WTC11 (cell line): ENCODE measurements around the gene CPNE4. TPM values are rescaled to one million over a fixed set of nuclear protein-coding genes. Genes with fewer than 3 reads are reported as not detected.

ENCODE experiments used
- ATAC-seq: fragments of 200-7000 bp; cut with Tn5 transposase; 2 replicates; pipeline ENCODE4 v1.10.0; 2021; ENCODE audit warnings: mild to moderate bottlenecking, moderate library complexity
- CTCF ChIA-PET: fragments of 300-600 bp; sonication (Branson Sonifier 250); formaldehyde crosslinking; loops from one replicate; lab custom pipeline; 2021; ENCODE audit warnings: antibody characterized with exemption; lab: Charles Lee
- POLR2A ChIA-PET: fragments of 350-600 bp; sonication (Branson Sonifier 250); formaldehyde crosslinking; loops from one replicate; lab custom pipeline; 2021; ENCODE audit warnings: antibody characterized with exemption; lab: Charles Lee
- DNase-seq: peaks from one replicate; pipeline ENCODE4 v3.0.0; 2021; ENCODE audit warnings: low spot score
- H3K27ac Mint-ChIP-seq: 2 replicates; pipeline ENCODE4 v1.8.0; 2021; ENCODE audit warnings: mixed read lengths
- H3K27me3 Mint-ChIP-seq: 2 replicates; pipeline ENCODE4 v1.8.0; 2021; ENCODE audit warnings: low read depth, mild to moderate bottlenecking, moderate library complexity, mixed read lengths
- H3K36me3 Mint-ChIP-seq: 2 replicates; pipeline ENCODE4 v1.8.0; 2021; ENCODE audit warnings: mixed read lengths
- H3K4me1 Mint-ChIP-seq: 2 replicates; pipeline ENCODE4 v1.8.0; 2022; ENCODE audit warnings: mixed read lengths
- H3K4me3 Mint-ChIP-seq: 2 replicates; pipeline ENCODE4 v1.8.0; 2021; ENCODE audit warnings: mild to moderate bottlenecking, moderate library complexity, mixed read lengths
- H3K9me3 Mint-ChIP-seq: 2 replicates; pipeline ENCODE4 v1.8.0; 2021; ENCODE audit warnings: mixed read lengths
- CREB1 ChIP-seq: sonication (generic); formaldehyde crosslinking; IDR thresholded peaks from 2 replicates; pipeline ENCODE4 v1.8.0; 2023; ENCODE audit warnings: mild to moderate bottlenecking, missing genetic modification reagents
- CREM ChIP-seq: sonication (generic); formaldehyde crosslinking; IDR thresholded peaks from 2 replicates; pipeline ENCODE4 v1.8.1; 2022; ENCODE audit warnings: mild to moderate bottlenecking, missing genetic modification reagents, moderate library complexity
- CTCF ChIP-seq: fragments of 200-600 bp; IDR thresholded peaks from 2 replicates; pipeline ENCODE4 v1.8.0; 2022; ENCODE audit warnings: antibody characterized with exemption
- FOXJ3 ChIP-seq: sonication (generic); formaldehyde crosslinking; IDR thresholded peaks from 2 replicates; pipeline ENCODE4 v1.9.0; 2021; ENCODE audit warnings: missing genetic modification reagents, mild to moderate bottlenecking, borderline replicate concordance
- FOXP1 ChIP-seq: sonication (generic); formaldehyde crosslinking; IDR thresholded peaks from 2 replicates; pipeline ENCODE4 v1.8.0; 2022; ENCODE audit warnings: missing genetic modification reagents, mild to moderate bottlenecking, moderate library complexity, borderline replicate concordance
- GABPB1 ChIP-seq: sonication (generic); formaldehyde crosslinking; IDR thresholded peaks from 2 replicates; pipeline ENCODE4 v1.8.1; 2023; ENCODE audit warnings: mild to moderate bottlenecking, missing genetic modification reagents
- IRF2 ChIP-seq: sonication (generic); formaldehyde crosslinking; IDR thresholded peaks from 2 replicates; pipeline ENCODE4 v1.8.0; 2022; ENCODE audit warnings: low read depth, missing genetic modification reagents, borderline replicate concordance
- JAZF1 ChIP-seq: fragments of 250-450 bp; sonication (Bioruptor Pico); IDR thresholded peaks from 2 replicates; pipeline ENCODE4 v1.9.0; 2021; ENCODE audit warnings: moderate library complexity, mild to moderate bottlenecking, inconsistent platforms
- NR1H2 ChIP-seq: sonication (generic); formaldehyde crosslinking; IDR thresholded peaks from 2 replicates; pipeline ENCODE4 v1.9.0; 2021; ENCODE audit warnings: mild to moderate bottlenecking, moderate library complexity, missing genetic modification reagents
- PREB ChIP-seq: sonication (generic); formaldehyde crosslinking; IDR thresholded peaks from 2 replicates; pipeline ENCODE4 v1.8.1; 2022; ENCODE audit warnings: mild to moderate bottlenecking, missing genetic modification reagents, moderate library complexity, borderline replicate concordance
- TEAD1 ChIP-seq: sonication (generic); formaldehyde crosslinking; IDR thresholded peaks from 2 replicates; pipeline ENCODE4 v1.8.0; 2022; ENCODE audit warnings: mild to moderate bottlenecking, missing genetic modification reagents
- ZBTB21 ChIP-seq: sonication (generic); formaldehyde crosslinking; IDR thresholded peaks from 2 replicates; pipeline ENCODE4 v1.8.1; 2023; ENCODE audit warnings: mild to moderate bottlenecking, missing genetic modification reagents, borderline replicate concordance
- ZNF317 ChIP-seq: sonication (generic); formaldehyde crosslinking; IDR thresholded peaks from 2 replicates; pipeline ENCODE4 v1.8.1; 2023; ENCODE audit warnings: low read depth, mild to moderate bottlenecking, moderate library complexity, missing genetic modification reagents, borderline replicate concordance
- ZNF416 ChIP-seq: fragments of 250-450 bp; sonication (Bioruptor Pico); IDR thresholded peaks from 2 replicates; pipeline ENCODE4 v1.9.0; 2021; ENCODE audit warnings: mild to moderate bottlenecking, inconsistent platforms
- total RNA-seq: library from RNA; stranded (reverse); gene quantifications from 3 replicates; pipeline ENCODE4 v1.2.3, GENCODE V29; 2021
- TF ChIP-seq, protein P1 (sequence below): sonication (generic); formaldehyde crosslinking; IDR thresholded peaks from 2 replicates; pipeline ENCODE4 v1.8.0; 2022; ENCODE audit warnings: mild to moderate bottlenecking, missing genetic modification reagents
- TF ChIP-seq, protein P2 (sequence below): sonication (generic); formaldehyde crosslinking; conservative IDR thresholded peaks from 2 replicates; pipeline ENCODE4 v1.8.1; 2023; ENCODE audit warnings: mild to moderate bottlenecking, low read depth, missing genetic modification reagents, moderate library complexity
- TF ChIP-seq, protein P3 (sequence below): fragments of 250-450 bp; sonication (Bioruptor Pico); IDR thresholded peaks from 2 replicates; pipeline ENCODE4 v2.1.2; 2022; ENCODE audit warnings: mild to moderate bottlenecking, moderate library complexity
- TF ChIP-seq, protein P4 (sequence below): sonication (generic); formaldehyde crosslinking; IDR thresholded peaks from 2 replicates; pipeline ENCODE4 v1.8.1; 2023; ENCODE audit warnings: mild to moderate bottlenecking, missing genetic modification reagents, moderate library complexity

The CPNE4 gene
- total RNA-seq, 1 experiment from 2014 or later, result 2.4 TPM

DNA sequence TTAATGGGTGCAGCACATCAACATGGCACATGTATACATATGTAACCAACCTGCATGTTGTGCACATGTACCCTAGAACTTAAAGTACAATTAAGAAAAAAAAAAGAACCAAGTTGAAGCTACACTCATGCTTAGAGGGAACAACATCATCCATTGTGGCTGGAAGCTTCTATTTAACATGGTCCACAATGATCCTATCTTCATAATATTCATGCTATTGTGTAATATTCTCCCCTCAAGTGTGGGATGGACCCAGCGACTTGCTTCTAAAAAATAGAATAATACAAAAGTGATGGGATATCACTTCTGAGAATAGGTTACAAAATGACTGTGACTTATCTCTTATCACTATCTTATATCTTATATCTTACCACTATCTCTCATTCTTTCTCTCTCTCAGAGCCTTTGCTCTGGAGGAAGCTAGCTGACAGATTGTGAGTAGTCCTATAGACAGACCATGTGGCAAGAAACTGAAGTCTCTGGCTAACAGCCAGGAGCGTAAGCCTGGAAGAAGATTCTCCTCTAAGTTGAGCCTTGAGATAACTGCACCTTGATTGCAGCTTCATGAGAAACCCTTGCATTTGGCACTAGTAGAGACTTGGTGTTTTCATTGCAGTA, 333.6 kb downstream of the CPNE4 start (continued):
- TF ChIP-seq, protein P1, sequence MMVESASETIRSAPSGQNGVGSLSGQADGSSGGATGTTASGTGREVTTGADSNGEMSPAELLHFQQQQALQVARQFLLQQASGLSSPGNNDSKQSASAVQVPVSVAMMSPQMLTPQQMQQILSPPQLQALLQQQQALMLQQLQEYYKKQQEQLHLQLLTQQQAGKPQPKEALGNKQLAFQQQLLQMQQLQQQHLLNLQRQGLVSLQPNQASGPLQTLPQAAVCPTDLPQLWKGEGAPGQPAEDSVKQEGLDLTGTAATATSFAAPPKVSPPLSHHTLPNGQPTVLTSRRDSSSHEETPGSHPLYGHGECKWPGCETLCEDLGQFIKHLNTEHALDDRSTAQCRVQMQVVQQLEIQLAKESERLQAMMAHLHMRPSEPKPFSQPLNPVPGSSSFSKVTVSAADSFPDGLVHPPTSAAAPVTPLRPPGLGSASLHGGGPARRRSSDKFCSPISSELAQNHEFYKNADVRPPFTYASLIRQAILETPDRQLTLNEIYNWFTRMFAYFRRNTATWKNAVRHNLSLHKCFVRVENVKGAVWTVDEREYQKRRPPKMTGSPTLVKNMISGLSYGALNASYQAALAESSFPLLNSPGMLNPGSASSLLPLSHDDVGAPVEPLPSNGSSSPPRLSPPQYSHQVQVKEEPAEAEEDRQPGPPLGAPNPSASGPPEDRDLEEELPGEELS, result no peak
- no peak for TF ChIP-seq CREM (CRISPR knock-in tag)
- no peak for TF ChIP-seq TEAD1 (CRISPR knock-in tag)
- TF ChIP-seq GABPB1, result no peak
- no peak for TF ChIP-seq FOXP1 (CRISPR knock-in tag)

- TF ChIP-seq PREB, result no peak
- no peak for TF ChIP-seq IRF2 (CRISPR knock-in tag)
- TF ChIP-seq, protein P2, sequence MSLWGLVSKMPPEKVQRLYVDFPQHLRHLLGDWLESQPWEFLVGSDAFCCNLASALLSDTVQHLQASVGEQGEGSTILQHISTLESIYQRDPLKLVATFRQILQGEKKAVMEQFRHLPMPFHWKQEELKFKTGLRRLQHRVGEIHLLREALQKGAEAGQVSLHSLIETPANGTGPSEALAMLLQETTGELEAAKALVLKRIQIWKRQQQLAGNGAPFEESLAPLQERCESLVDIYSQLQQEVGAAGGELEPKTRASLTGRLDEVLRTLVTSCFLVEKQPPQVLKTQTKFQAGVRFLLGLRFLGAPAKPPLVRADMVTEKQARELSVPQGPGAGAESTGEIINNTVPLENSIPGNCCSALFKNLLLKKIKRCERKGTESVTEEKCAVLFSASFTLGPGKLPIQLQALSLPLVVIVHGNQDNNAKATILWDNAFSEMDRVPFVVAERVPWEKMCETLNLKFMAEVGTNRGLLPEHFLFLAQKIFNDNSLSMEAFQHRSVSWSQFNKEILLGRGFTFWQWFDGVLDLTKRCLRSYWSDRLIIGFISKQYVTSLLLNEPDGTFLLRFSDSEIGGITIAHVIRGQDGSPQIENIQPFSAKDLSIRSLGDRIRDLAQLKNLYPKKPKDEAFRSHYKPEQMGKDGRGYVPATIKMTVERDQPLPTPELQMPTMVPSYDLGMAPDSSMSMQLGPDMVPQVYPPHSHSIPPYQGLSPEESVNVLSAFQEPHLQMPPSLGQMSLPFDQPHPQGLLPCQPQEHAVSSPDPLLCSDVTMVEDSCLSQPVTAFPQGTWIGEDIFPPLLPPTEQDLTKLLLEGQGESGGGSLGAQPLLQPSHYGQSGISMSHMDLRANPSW (CRISPR knock-in tag), result no peak
- no peak for TF ChIP-seq ZNF416
- TF ChIP-seq, protein P3, sequence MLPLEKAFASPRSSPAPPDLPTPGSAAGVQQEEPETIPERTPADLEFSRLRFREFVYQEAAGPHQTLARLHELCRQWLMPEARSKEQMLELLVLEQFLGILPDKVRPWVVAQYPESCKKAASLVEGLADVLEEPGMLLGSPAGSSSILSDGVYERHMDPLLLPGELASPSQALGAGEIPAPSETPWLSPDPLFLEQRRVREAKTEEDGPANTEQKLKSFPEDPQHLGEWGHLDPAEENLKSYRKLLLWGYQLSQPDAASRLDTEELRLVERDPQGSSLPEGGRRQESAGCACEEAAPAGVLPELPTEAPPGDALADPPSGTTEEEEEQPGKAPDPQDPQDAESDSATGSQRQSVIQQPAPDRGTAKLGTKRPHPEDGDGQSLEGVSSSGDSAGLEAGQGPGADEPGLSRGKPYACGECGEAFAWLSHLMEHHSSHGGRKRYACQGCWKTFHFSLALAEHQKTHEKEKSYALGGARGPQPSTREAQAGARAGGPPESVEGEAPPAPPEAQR (CRISPR knock-in tag), result no peak
- TF ChIP-seq FOXJ3 (CRISPR knock-in tag), result no peak
- TF ChIP-seq CTCF, result no peak
- TF ChIP-seq NR1H2 (CRISPR knock-in tag), result no peak
- TF ChIP-seq ZBTB21 (CRISPR knock-in tag), result no peak
- no peak for TF ChIP-seq JAZF1 (CRISPR knock-in tag)
- TF ChIP-seq CREB1 (CRISPR knock-in tag), result no peak
- TF ChIP-seq, protein P4, sequence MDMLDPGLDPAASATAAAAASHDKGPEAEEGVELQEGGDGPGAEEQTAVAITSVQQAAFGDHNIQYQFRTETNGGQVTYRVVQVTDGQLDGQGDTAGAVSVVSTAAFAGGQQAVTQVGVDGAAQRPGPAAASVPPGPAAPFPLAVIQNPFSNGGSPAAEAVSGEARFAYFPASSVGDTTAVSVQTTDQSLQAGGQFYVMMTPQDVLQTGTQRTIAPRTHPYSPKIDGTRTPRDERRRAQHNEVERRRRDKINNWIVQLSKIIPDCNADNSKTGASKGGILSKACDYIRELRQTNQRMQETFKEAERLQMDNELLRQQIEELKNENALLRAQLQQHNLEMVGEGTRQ (CRISPR knock-in tag), result no peak
- TF ChIP-seq ZNF317, result no peak
- CTCF ChIA-PET, result interaction anchor here (0.6 kb wide), 1 partner anchor 100 kb away, joined by 4 read pairs; no protein-coding TSS in a partner anchor
These were observed 335.8 kb downstream of the CPNE4 start for GRCh38 chr3:131699001-131699400.

More at GRCh38 chr3:131699001-131699400, 335.8 kb downstream of the CPNE4 start:
- H3K27me3 Mint-ChIP-seq, result no peaks in the 10 kb centered on the region
- H3K27ac Mint-ChIP-seq, result no peak overlapping the region
- peaks cover 11% of the 10 kb centered on the region; the same call in 1 of the 2 replicates for H3K4me1 Mint-ChIP-seq
- POLR2A ChIA-PET, result no interaction called here
- peaks cover 3% of the 10 kb centered on the region; the same call in 1 of the 2 replicates for H3K9me3 Mint-ChIP-seq
- no peak overlapping the region for H3K4me3 Mint-ChIP-seq
- ATAC-seq, result no peak
- H3K36me3 Mint-ChIP-seq, result no peaks in the 10 kb centered on the region
- no peak for DNase-seq
